22Rv1 (cell line): ENCODE measurements around the gene RAB9A.

Source experiments
- CTCF ChIP-seq: fragments of 450-650 bp; IDR thresholded peaks from 2 replicates; pipeline ENCODE4 v1.5.1; 2017; ENCODE audit warnings: mild to moderate bottlenecking
- ZFX ChIP-seq: fragments of 450-650 bp; IDR thresholded peaks from 2 replicates; pipeline ENCODE4 v1.6.1; 2017; ENCODE audit warnings: antibody characterized with exemption, borderline replicate concordance

GRCh38 chrX:13741695-13742094, 52.8 kb downstream of the RAB9A start:
- TF ChIP-seq CTCF (no peak), ZFX (no peak)
